Bronchial epithelial cell (primary cell): ENCODE measurements around the gene RFPL2. TPM values are rescaled to one million over a fixed set of nuclear protein-coding genes. Genes with fewer than 3 reads are reported as not detected.
"Not testable (repeated sequence)": the region's sequence is repeated elsewhere in the genome, so short reads cannot be mapped to it uniquely, and the experiment has no call there.

ENCODE experiments used
- DNase-seq: peaks from one replicate; pipeline ENCODE4 v3.0.0-alpha.2; 2010; ENCODE audit warnings: low read depth
- FAIRE-seq: peaks from 2 replicates; lab custom pipeline; 2011; peaks lifted over from hg19 to GRCh38; lab: Jason Lieb, UNC
- H3K27me3 ChIP-seq: 2 replicates; pipeline ENCODE4 v1.5.1; 2011; ENCODE audit warnings: low read length; ENCODE audit not compliant: control insufficient read depth, insufficient read depth
- H3K36me3 ChIP-seq: 2 replicates; pipeline ENCODE4 v1.5.1; 2011; ENCODE audit warnings: low read length; ENCODE audit not compliant: control insufficient read depth, insufficient read depth
- H3K4me3 ChIP-seq: 2 replicates; pipeline ENCODE4 v1.5.1; 2011; ENCODE audit warnings: mild to moderate bottlenecking, low read depth, low read length, control low read depth
- CTCF ChIP-seq: IDR thresholded peaks from 2 replicates; pipeline ENCODE4 v1.5.1; 2011; ENCODE audit warnings: mild to moderate bottlenecking, moderate library complexity, low read length, control low read depth, inconsistent platforms; ENCODE audit not compliant: insufficient read depth, severe bottlenecking
- total RNA-seq: library from RNA; depleted of rRNA; stranded (reverse); fragments of >200 nt; gene quantifications from 2 replicates; pipeline ENCODE4 v1.2.1, GENCODE V29; 2014

RFPL2 gene
- total RNA-seq, 1 donor from 2014 or later: not detected

GRCh38 chr22:32165681-32166080 is 39.2 kb downstream of the RFPL2 start:
- no peak overlapping the region for H3K4me3 ChIP-seq
- no peaks in the 10 kb centered on the region for H3K36me3 ChIP-seq
- peak; percentile 70 for FAIRE-seq
- no peak for TF ChIP-seq CTCF
- no peaks in the 10 kb centered on the region for H3K27me3 ChIP-seq
- no peak for DNase-seq

GRCh38 chr22:32164075-32164860 is 40.6 kb downstream of the RFPL2 start:
- no peak for DNase-seq
- H3K36me3 ChIP-seq: no peaks in the 10 kb centered on the region
- H3K27me3 ChIP-seq: no peaks in the 10 kb centered on the region
- FAIRE-seq: no peak
- no peak for TF ChIP-seq CTCF
- H3K4me3 ChIP-seq: no peak overlapping the region

GRCh38 chr22:32160411-32160810 is 44.5 kb downstream of the RFPL2 start:
- not testable (repeated sequence) for DNase-seq, H3K36me3 ChIP-seq, H3K4me3 ChIP-seq, H3K27me3 ChIP-seq
- FAIRE-seq: peak; percentile 99

- no peaks in the 10 kb centered on the region for H3K36me3 ChIP-seq
- DNase-seq (no peak), FAIRE-seq (no peak)
- H3K27me3 ChIP-seq: no peaks in the 10 kb centered on the region
- H3K4me3 ChIP-seq: no peak within 1 kb of the TSS
- no peak for TF ChIP-seq CTCF
These were observed 46.0 kb downstream of the RFPL2 start, which contains the start of gene C22orf42 for GRCh38 chr22:32158712-32159533. Gene C22orf42, minus strand, starts transcription at chr22:32159303. Its CDS starts 88 bp downstream, at chr22:32159215.

GRCh38 chr22:32157632-32158031 is 47.2 kb downstream of the RFPL2 start:
- not testable (repeated sequence) for H3K27me3 ChIP-seq, DNase-seq, FAIRE-seq, H3K4me3 ChIP-seq, H3K36me3 ChIP-seq

GRCh38 chr22:32154727-32155126 is 50.1 kb downstream of the RFPL2 start:
- not testable (repeated sequence) for H3K27me3 ChIP-seq, FAIRE-seq, DNase-seq, H3K36me3 ChIP-seq, H3K4me3 ChIP-seq

- FAIRE-seq: peak; percentile 70
- not testable (repeated sequence) for H3K4me3 ChIP-seq, H3K36me3 ChIP-seq, DNase-seq, H3K27me3 ChIP-seq
These were observed 53.2 kb downstream of the RFPL2 start for GRCh38 chr22:32151641-32152040.

GRCh38 chr22:32150647-32151046 is 54.2 kb downstream of the RFPL2 start:
- H3K4me3 ChIP-seq, H3K36me3 ChIP-seq, DNase-seq, FAIRE-seq, H3K27me3 ChIP-seq: not testable (repeated sequence)

- H3K27me3 ChIP-seq, H3K4me3 ChIP-seq, H3K36me3 ChIP-seq, FAIRE-seq, DNase-seq: not testable (repeated sequence)
These were observed 56.5 kb downstream of the RFPL2 start for GRCh38 chr22:32148372-32148771.

GRCh38 chr22:32147128-32147527 is 57.7 kb downstream of the RFPL2 start:
- not testable (repeated sequence) for DNase-seq, H3K27me3 ChIP-seq, FAIRE-seq, H3K4me3 ChIP-seq, H3K36me3 ChIP-seq
